Measurements from ENCODE around the gene UBE2C. TPM values are rescaled to one million over a fixed set of nuclear protein-coding genes. Genes with fewer than 3 reads are reported as not detected.
"Not testable (repeated sequence)": the region's sequence is repeated elsewhere in the genome, so short reads cannot be mapped to it uniquely, and the experiment has no call there.

The UBE2C gene
- total RNA-seq, 1 donor from 2014 or later = 21.9 TPM

DNA sequence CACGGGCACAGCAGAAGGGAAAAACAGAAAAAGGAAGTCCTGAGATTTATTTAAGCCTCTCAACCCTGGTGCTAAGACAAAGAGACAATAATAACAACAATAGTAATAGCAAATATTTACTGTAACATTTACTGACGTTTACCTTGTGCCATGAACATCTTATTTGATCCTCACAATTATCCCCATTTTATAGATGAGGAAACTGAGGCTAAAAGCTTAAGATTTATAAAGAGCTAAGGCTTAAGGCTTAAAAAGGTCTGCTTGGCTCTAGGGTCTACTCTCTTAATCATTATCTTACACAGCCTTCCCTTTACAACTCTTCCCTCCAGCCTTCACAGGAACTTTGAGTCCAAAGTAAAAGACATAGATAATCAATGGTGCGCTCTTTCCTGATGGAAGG, 24.1 kb upstream of the UBE2C start:
- no peak overlapping the region for H3K4me3 Mint-ChIP-seq (ENCODE audit: unreplicated experiment)
- no peaks in the 10 kb centered on the region for H3K36me3 Mint-ChIP-seq (ENCODE audit: unreplicated experiment)
- no peaks in the 10 kb centered on the region for H3K9me3 Mint-ChIP-seq (ENCODE audit: unreplicated experiment)
- DNase-seq (ENCODE audit: extremely low spot score, unreplicated experiment) = no peak
- H3K27ac Mint-ChIP-seq (ENCODE audit: unreplicated experiment) = no peak overlapping the region
- H3K27me3 Mint-ChIP-seq (ENCODE audit: unreplicated experiment) = no peaks in the 10 kb centered on the region
- TF ChIP-seq, protein P1, sequence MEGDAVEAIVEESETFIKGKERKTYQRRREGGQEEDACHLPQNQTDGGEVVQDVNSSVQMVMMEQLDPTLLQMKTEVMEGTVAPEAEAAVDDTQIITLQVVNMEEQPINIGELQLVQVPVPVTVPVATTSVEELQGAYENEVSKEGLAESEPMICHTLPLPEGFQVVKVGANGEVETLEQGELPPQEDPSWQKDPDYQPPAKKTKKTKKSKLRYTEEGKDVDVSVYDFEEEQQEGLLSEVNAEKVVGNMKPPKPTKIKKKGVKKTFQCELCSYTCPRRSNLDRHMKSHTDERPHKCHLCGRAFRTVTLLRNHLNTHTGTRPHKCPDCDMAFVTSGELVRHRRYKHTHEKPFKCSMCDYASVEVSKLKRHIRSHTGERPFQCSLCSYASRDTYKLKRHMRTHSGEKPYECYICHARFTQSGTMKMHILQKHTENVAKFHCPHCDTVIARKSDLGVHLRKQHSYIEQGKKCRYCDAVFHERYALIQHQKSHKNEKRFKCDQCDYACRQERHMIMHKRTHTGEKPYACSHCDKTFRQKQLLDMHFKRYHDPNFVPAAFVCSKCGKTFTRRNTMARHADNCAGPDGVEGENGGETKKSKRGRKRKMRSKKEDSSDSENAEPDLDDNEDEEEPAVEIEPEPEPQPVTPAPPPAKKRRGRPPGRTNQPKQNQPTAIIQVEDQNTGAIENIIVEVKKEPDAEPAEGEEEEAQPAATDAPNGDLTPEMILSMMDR (IDR thresholded peaks at IDR 0.05) = no peak
- peaks cover 10% of the 10 kb centered on the region for H3K4me1 Mint-ChIP-seq (ENCODE audit: unreplicated experiment)

DNA sequence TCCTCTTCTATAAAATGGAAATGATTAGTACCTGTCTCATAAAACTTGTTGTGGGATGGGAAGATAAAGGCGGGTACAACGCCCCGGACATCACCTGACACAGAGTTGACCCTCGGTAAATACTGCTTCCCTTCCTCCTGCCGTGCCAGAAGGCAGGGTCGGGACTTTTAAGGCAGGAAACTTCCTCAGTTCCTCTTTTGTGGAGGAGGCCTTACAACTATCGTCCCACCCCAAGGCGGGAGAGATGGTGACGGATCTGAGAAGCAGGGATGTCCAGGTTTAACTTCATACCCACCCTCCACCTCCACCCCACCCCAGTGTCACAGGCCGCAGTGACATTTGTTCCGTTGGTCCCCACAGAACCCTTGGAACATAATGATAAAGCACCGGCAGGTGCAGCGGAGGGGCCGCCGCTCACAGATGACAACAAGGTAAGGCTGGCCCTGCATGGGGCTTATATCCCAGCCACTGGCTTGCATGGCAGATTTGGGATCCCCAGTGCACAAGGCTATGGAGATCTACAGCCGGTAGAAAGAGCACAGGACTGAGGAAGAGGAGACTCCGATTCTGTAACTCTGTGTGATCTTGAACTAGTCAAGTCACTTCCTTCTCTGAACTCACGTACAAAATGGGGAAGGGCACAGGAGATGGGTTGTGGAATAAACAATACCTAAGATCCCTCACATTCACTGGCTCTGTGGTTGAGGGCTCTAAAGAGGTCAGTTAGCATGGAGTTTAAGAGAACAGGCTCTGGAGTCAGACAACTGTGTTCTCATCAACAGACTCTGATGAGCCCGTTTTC, 19.9 kb upstream of the UBE2C start:
- no peaks in the 10 kb centered on the region for H3K9me3 Mint-ChIP-seq (ENCODE audit: unreplicated experiment)
- peak overlapping the region; percentile 81 for H3K27ac Mint-ChIP-seq (ENCODE audit: unreplicated experiment)
- no peak for DNase-seq (ENCODE audit: extremely low spot score, unreplicated experiment)
- peak overlapping the region; percentile 89 for H3K4me3 Mint-ChIP-seq (ENCODE audit: unreplicated experiment)
- H3K27me3 Mint-ChIP-seq (ENCODE audit: unreplicated experiment) = no peaks in the 10 kb centered on the region
- peaks cover 10% of the 10 kb centered on the region for H3K4me1 Mint-ChIP-seq (ENCODE audit: unreplicated experiment)
- H3K36me3 Mint-ChIP-seq (ENCODE audit: unreplicated experiment) = peaks cover 24% of the 10 kb centered on the region
- TF ChIP-seq, protein P1 (IDR thresholded peaks at IDR 0.05) = no peak

DNA sequence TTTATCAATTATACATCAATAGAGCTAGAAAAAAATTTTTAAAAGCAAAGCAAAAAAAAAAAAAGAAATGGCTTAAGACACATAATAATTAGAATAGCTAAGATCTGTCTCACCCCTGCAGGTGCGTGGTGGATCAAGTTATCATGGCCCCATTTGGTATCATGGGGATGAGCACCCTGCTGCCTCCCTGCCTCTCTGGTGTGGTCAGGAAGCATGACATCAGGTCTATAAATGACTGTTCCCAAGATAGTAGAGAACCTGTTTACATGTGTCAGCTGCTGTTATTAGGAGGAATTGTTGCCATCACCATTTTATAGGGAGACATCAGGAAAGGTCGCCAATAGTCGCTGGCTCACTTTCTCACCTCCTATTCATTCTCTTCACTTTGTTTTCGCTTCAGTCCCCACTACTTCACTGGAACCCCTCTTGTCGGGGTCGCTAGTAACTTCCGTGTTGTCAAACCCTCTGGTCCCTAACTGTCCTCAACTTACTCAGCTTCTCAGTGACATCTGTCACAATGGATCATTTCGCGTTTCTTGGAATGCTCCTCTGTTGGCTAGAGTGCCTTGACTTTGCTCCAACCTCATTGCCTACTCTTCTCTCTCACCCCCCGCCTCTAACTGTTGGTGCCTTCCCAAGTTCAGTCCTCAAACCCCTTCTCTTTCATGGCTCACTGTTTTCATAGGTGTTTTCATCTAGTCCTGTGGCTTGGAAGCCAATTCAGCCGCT, 15.9 kb upstream of the UBE2C start:
- Mint-ChIP-seq H3K36me3 (ENCODE audit: unreplicated experiment) (peaks cover 24% of the 10 kb centered on the region), H3K9me3 (ENCODE audit: unreplicated experiment) (no peaks in the 10 kb centered on the region), H3K4me3 (ENCODE audit: unreplicated experiment) (no peak overlapping the region), H3K27me3 (ENCODE audit: unreplicated experiment) (no peaks in the 10 kb centered on the region), H3K4me1 (ENCODE audit: unreplicated experiment) (peaks cover 9% of the 10 kb centered on the region), H3K27ac (ENCODE audit: unreplicated experiment) (no peak overlapping the region)
- no peak for DNase-seq (ENCODE audit: extremely low spot score, unreplicated experiment)
- TF ChIP-seq, protein P1 (IDR thresholded peaks at IDR 0.05) = no peak

DNA sequence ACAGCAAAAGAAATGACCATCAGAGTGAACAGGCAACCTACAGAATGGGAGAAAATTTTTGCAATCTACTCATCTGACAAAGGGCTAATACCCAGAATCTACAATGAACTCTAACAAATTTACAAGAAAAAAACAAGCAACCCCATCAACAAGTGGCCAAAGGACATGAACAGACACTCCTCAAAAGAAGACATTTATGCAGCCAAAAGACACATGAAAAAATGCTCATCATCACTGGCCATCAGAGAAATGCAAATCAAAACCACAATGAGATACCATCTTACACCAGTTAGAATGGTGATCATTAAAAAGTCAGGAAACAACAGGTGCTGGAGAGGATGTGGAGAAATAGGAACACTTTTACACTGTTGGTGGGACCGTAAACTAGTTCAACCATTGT, 14.9 kb upstream of the UBE2C start:
- not testable (repeated sequence) for H3K4me3 Mint-ChIP-seq (ENCODE audit: unreplicated experiment); H3K27ac Mint-ChIP-seq (ENCODE audit: unreplicated experiment); H3K4me1 Mint-ChIP-seq (ENCODE audit: unreplicated experiment); H3K27me3 Mint-ChIP-seq (ENCODE audit: unreplicated experiment); DNase-seq (ENCODE audit: extremely low spot score, unreplicated experiment); H3K9me3 Mint-ChIP-seq (ENCODE audit: unreplicated experiment)
- peaks cover 32% of the 10 kb centered on the region for H3K36me3 Mint-ChIP-seq (ENCODE audit: unreplicated experiment)

DNA sequence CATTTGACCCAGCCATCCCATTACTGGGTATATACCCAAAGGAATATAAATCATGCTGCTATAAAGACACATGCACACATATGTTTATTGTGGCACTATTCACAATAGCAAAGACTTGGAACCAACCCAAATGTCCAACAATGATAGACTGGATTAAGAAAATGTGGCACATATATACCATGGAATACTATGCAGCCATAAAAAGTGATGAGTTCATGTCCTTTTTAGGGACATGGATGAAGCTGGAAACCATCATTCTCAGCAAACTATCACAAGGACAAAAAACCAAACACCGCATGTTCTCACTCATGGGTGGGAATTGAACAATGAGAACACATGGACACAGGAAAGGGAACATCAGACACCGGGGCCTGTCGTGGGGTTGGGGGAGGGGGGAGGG, 14.5 kb upstream of the UBE2C start:
- peaks cover 34% of the 10 kb centered on the region for H3K36me3 Mint-ChIP-seq (ENCODE audit: unreplicated experiment)
- not testable (repeated sequence) for H3K4me1 Mint-ChIP-seq (ENCODE audit: unreplicated experiment); H3K27ac Mint-ChIP-seq (ENCODE audit: unreplicated experiment); H3K4me3 Mint-ChIP-seq (ENCODE audit: unreplicated experiment); DNase-seq (ENCODE audit: extremely low spot score, unreplicated experiment); H3K27me3 Mint-ChIP-seq (ENCODE audit: unreplicated experiment); H3K9me3 Mint-ChIP-seq (ENCODE audit: unreplicated experiment)
